Activated CD8-positive, alpha-beta memory T cell treated with anti-CD3 and anti-CD28 coated beads, Interleukin-2, amount 50 U/mL, for 24 hours (primary cell): ENCODE measurements around the gene AAR2.

Experiments used
- DNase-seq: peaks from one replicate; pipeline ENCODE4 v3.0.0-alpha.2; 2020; ENCODE audit errors: extremely low read depth

Gene AAR2, protein sequence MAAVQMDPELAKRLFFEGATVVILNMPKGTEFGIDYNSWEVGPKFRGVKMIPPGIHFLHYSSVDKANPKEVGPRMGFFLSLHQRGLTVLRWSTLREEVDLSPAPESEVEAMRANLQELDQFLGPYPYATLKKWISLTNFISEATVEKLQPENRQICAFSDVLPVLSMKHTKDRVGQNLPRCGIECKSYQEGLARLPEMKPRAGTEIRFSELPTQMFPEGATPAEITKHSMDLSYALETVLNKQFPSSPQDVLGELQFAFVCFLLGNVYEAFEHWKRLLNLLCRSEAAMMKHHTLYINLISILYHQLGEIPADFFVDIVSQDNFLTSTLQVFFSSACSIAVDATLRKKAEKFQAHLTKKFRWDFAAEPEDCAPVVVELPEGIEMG

DNA sequence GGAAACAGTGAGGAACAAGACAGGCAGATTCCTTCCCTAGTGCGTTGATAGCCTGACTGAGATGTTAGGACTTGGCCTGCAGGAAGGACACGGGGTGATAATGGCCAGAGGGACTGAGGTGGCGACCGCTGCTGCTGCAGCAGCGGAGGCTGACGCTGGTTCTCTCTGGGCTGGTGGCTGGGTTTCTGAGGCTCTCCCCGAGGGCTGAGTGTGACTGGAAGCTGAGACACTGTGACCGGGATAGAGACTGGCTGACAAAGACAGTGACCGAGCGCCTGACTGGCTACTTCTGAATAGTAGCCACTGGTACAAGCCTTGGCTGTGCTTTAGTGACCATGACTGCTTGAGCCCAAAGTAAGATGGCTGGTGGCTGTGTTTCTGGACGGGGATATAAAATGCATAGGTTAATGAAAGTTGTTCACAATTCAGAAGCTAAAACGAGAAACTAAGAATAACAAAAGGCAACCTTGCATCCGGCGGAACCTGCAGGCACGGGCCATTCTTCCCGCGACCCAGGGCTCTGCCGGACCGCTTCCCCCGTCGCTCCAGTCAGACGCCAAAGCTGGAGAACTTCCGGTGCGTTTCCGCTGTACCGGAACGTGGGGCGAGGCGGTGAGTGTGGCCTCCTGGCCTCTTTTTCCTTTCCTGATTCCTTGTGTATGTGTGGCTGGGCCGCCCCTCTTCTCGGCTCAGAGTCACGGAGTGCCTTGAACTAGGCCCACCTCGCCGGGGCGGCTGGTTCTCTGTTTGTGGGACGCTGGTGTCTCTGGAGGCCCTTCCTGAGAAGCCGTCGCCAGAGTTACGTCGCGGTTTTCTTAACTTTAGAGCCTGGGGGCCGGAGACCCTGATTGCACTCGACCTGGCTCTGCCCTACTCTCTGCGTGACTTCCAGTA lies at the start of gene AAR2:
Gene AAR2, plus strand, starts transcription at position 587 of the 894 bp plus-strand sequence. CDS start 3,391 bp downstream, outside the sequence.
- peak; percentile 57 for DNase-seq

DNA sequence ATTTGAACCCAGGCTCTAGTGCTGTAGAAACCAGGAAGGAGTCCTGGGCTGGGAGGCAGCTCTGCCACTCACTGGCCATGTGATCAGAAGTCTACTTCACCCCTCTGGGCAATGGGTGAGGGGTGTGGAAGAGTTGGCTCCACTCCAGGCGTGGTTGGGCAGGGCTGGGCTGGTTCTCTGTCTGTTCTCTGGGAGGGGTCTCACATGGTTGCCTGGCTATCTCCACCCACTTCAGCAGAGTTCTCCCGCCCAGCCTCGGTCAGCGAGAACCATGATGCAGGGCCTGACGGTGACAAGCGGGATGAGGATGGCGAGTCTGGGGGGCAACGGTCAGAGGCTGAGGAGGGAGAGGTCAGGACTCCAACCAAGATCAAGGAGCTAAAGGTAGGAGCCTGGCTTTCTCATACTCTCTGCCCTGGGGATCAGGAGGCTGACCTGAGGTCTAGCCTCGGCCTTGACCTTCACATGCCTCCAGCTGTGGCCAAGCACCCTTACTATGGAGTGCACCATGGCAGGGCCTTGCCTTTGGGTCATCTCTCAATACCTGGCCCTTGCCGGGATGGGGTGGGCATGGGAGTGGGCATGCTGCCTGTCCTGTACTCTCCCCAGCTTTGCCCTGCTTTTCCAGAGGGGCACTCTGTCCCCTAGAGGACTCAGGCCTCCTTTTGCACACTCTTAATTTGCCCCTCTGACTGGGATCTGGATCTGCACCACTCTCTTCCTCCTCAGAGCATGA lies 42.1 kb upstream of the AAR2 start:
- DNase-seq = no peak

DNA sequence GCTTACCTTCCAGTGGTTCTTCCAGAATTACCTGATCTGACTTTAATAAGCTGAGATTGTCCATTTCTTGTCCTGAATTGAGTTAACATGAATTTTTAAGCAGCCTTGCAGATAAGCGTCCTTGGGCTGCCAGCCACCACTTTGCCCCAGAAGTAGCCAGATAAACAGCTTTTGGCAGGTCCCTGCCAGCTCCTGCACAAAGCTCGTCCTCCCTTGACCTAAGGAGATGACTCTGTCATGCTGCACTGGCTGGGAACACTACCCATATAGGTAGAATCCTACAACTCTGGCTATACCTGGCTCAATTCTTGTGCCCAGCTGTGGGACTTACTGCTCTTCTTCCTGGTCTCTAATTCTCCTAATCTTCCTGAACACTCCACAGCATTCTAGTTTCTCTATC lies 39.6 kb upstream of the AAR2 start:
- no peak for DNase-seq

DNA sequence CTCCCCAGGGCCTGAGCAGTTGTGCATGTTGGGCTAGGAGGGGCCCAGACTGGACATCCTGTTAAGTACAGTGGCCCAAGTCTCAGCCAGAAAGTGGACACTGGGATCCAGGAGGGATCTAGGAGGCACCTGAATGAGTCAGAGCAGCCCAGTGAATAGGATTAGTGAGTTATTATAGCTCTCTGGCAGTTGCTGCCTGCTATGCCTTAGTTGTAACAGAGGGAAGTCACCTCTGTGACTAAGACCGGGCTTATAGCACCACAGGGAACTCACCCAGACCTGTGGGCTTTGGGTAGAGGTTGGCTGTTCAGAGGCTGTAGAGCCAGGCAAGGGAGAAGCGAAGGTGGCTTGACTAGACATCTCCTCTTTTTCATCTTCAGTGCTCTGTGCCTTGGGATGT lies 39.0 kb upstream of the AAR2 start:
- DNase-seq = no peak

DNA sequence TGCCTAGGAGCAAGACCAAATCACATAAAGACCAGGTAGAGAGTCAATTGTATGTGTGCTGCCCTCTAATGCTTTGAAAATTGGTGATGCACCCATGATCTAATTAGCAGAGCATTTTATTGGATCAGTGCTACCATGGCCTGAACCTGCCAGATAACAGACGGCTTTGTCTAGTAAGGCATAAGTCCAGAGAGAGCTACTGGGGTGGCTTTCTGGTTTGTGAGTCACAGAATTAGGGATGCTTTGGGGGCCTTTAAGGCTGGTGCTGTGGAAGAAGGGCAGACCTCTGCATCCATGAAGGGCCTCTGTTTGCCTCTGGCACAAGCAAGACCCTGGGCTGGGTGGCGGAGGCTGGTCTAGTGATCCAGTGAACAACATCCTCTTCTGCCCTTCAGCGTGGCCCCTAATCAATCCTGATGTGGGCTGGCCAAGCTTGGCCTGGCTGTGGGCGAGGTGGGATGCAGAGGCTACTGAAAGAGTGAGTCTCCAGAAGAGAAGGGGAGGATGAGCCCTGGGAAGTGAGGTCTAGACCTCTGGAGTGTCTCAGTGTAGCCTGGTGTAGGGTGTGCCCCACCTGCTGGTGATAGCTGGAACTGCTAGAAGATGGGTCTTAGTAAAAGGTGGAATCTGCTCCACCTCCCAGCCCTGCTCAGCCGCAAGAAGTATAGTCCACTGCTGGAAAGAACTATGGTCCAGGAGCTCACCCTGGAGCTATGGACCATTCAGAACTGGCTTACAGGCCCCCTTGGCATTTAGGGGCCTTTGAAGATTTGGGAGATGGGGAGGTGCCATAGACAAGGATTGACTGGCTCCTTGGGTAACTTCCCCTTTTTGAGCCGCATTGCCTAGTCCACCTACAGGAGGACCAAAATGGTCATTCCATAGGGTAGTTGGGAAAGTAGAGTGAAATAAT lies 36.7 kb upstream of the AAR2 start:
- DNase-seq = peak; percentile 47

DNA sequence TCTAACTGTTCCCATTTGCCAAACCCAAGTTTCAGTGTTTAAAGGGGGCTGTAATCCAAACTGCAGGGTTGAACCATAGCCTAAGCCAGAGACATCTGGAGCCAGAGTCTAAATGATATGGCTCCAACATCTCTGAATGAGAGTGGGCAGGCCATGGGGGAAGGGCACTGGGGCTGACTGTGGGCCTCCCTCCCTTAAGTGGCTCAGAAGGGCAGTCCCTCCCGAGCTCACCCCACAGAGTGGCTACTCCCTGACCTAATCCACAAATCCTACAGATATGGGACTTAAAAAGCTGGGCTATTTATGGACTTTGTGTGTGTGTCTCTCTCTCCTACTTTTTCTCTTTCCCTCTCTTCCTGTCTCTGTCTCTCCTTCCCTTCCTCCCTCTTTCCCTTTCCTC lies 35.8 kb upstream of the AAR2 start:
- DNase-seq = no peak

DNA sequence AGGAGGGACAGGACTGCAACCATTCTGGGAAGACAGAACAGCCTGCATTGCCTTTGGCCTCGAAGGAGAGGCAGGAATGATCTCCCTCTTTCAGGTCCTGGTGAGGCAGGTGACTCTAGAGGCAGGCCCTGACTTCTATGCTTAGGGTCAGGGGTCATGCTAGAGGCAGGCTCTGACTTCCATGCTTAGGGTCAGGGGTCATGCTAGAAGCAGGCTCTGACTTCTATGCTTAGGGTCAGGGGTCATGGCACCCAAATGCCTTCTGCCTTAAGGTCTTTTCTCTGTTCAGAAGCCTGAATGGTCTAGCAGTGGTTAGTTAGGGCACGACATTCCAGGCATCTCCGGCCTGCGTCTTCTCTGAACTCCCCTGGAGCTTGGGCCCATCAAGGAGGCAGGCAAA lies 35.1 kb upstream of the AAR2 start:
- no peak for DNase-seq

DNA sequence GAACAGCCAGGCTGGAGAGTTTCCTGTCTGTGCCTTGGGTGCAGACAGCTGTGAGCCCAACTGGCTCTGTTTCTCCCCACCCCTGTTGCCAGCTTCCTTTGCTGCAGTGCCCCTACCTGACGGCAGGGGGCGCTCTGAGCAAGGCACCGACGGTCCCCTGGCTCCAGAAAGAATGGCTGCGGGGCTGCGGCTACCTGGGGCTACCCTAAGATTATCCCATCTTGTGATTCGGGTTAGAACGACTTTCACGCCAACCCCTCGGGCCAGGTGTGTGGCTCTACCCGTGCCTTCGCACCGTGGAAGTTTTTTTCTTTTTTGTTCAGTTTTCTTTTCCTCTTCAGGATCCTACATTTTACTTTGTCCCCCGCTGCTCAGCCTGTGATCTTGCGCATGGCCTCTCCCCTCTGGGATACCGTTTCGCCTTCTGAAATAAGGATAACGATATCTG lies 33.4 kb upstream of the AAR2 start:
- peak; percentile 24 for DNase-seq

DNA sequence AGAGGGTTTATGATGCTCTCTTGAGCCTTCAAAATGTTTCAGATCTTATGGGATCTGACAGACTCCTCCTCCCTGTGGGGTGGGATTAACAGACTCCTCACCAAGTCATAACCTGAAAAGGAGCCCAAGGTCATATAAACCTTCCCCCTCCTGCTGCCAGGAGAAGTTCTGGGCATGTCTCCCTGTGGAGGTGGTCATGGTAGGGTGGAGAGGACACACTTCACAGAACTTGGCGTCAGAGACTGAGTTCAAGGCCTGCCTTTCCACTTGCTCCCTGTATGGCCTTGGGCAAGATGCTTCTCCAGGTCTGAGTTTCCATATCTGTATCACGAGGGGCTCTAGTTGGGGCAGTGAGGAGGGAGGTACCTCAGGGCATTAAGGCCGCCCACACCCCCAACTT lies 32.4 kb upstream of the AAR2 start:
- no peak for DNase-seq

DNA sequence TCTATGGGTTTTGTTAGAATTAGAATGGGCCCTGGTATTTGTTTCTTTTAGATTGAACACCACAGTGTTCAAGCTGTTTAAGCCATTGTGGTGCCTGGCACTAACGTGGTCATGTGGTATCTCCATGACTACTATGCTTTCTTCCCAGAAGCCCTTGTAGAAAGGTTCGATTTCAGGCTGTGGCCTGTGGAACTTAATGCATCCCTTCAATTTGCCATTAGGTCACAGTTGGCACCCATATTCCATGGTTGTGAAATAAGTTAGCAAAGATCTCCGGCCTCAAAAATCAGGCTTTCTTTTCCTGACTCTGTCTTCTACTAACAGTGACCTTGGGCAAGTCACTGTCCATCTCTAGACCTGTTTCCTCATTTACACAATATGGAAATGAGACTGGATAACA lies 31.3 kb upstream of the AAR2 start:
- DNase-seq = no peak

DNA sequence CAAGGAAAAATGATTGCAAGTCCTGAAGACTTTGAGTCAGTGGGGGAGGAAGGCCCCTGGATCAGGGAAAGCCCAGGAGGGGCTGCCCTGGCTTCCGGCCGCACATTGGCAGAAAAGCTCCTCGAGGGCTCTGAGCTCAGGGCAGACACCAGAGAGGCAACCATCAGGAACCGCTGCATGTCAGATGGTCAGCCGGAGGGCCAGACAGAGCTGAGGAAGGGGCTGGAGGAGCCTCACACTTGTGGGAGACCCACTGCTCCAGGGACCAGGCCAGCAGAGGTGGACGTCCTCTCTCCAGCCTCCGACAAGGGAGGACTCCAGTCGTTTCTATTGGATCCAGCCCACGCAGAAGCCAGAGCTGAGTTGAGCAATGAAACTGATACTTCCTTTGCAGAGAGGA lies 30.2 kb upstream of the AAR2 start:
- no peak for DNase-seq

DNA sequence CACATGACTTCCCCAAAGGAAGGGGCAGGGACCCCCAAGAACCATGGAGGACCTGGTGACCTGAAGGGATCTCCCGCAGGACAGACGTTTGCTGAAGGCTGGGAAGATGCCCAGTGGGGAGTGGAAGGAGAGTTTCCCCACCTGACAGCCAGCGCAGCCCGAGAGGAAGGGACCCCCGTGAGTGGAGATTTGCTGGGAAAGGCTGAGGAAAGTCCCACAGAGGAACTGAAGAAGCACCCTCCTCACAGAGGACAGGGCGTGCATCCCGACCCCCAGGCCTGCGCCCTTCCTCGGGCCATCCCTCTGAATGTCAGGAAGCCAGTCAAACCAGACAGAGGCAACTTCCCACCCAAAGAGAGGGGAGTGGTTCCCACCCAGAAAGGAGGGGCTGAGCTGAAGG lies 29.6 kb upstream of the AAR2 start:
- DNase-seq = no peak

DNA sequence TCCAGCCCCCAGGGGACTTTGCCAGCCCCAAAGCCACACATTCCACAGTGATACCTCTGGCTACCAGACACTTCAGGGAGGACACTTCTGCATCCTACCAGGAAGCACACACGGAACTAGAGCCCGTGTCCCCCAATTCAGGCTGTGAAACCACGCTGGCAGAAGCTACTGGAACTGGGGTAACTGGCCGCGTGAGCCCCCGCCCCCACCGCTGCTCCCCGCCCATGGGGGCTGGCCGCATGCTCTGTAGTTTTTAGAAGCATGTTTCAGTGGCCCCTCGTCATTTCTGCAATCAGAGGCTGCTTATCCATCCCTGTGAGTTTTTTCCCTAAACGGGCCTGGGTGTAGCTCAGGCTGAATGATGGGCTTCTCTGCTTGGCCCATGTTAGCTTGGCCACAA lies 28.7 kb upstream of the AAR2 start:
- DNase-seq = no peak

DNA sequence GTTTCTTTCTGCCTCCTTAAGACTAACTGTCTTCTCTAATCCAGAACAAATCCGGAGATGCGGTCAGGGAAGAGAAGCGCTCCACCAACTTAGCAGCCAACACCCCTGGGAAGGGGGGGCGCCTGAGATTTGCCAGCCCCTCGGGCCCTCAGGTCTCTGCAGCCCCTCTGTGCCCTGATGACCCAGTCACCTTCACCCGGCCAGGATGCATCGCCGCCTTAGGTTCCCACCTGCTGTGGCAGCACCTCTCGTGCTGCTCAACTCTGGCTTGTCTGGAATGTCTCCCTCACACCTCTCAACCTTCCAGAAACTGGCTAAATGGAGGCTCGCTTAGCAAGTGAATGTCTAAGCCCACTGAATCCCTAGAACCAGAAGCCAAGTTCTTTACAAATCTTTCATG lies 28.0 kb upstream of the AAR2 start:
- no peak for DNase-seq

DNA sequence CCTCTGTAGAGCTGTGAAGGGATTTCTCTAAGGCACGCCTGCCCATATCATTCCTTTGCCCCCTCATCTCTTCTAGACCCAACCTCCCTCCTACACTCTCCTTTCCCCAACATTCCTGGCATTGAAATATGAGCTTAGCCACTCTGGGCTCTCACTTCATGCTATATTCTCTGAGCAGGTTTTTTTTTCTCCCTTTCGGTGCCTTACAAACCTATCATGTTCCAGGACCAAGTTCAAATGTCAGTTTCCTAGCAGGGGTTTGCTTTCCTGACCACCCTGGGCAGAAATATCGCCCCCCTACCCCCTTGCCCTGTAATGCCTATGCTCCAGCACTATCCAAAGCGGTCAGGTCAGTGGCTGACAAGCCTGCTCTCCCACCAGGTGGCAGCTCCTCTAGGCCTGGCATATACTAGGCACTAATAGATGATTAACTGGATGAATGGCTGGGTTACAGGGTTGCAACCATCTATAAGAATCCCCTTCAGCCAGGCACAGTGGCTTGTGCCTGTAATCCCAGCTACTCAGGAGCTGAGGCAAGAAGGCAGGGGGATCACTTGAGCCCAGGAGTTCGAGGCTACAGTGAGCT lies 25.7 kb upstream of the AAR2 start:
- no peak for DNase-seq

DNA sequence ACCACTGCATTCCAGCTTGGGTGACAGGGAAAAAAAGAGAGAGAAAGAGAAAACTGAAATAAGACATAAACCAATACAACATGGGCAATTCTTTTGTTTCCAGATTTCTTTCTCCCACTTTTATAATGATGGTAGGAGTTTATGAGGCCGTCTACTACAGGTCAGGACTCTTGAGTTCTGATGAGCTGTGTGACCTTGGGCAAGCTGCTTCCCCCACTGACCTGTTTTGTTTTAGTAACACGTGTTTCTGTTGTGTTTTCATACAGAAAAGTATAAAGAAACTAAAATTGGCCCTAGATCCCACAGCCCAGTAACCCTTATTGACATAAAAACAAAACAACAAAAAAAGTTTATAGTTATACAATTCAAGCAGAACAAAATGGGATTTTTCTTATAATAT lies 22.9 kb upstream of the AAR2 start:
- DNase-seq = no peak

DNA sequence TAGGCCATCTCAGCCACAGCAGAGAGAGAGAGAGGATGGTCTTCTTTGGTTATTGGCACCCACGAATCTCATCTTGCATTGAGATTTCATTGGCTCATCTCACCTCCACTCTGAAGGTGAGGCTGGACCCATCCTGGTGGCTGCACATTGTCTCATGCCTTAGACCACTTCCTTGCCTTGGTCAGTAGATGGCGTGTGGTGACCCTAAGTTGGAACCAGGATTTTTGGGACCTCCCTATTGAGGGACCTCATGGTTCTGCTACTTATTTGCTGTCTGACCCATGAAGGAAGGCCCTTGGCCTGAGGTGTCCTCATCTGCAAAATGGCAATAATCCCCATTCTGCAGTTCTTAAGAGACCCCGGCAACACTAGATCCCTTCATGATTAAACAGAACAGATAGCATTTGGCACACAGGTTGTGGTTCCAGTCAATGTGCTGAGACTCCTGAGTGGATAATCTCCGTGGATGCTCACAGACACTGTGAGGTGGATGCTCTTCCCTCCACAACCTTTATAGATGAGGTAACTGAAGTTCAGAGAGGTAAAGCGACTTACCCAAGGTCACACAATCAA lies 21.5 kb upstream of the AAR2 start:
- no peak for DNase-seq

DNA sequence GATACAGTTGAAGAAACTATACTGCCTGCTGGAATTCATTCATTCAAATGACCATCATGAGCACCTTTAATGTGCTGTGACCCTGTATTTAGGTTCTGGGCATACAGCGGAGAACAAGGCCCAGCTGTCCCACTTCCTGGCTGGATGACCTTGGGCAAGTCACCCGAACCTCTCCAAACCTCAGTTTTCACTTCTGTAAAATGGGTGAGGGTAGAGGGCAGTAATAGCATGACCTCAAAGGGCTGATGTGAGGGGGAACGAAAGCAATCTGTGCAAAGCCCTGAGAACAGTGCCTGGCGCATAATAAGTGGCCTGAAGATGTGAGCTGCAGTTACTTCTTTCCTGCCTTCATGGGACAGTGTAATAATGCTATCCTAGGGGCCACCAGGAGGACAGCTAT lies 20.5 kb upstream of the AAR2 start:
- no peak for DNase-seq

DNA sequence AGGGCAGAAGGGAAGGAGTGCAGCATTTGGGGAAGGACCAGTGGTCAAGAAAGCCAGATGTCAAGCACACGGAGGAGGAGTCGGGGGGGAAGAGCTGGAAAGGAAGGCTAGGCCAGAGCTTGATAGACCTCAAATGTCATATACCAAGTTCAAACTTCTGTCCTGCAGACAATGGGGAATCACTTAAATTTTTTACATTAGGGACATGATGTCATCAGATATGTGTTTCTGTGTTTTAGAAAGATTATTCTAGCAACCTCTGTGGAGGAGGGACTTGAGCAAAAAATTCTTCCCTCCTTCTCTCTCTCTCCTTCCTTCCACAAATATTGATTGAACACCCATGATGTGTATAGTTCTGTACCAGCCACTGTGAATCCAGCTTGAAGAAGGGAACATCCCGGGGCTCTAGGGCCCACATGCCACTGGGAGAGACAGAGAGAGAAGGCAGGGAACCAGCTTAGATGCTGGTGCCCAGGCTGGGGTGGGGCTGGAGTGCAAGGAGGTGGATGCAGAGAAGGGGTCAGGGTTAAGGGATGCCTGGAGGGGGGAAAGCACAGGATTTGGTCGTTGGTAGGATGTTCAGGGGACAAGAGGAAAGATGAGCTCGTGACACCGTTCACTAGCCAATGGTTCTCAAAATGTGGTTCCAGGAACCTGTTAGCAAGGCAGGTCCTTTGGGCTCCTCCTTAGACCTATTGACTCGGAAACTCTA lies 19.8 kb upstream of the AAR2 start:
- DNase-seq = no peak

DNA sequence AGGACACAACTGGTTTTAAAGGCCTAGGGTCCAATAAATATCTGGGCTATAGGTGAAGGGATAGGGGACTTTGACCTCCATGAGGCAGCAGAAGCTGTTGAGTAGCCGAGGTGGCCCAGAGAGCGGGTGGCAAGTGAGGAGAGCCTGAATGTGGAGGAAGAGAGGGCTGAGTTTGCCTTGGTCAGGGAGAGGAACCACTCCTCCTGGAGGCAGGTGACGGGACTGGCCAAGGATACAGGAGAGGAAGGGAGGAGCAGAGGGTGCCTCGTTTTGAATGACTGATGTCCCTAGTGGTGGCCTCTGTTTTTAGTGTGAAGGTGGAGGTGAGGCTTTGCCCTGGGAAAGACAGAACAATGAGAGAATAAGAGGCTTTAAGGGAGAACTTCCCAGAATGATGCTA lies 19.1 kb upstream of the AAR2 start:
- no peak for DNase-seq
